D721Med (cell line): ENCODE data around the gene DTYMK.

Source experiments
- DNase-seq: peaks from one replicate; pipeline ENCODE4 v3.0.0; 2011; ENCODE audit warnings: low spot score; ENCODE audit not compliant: insufficient read length
- FAIRE-seq: peaks from 2 replicates; lab custom pipeline; 2011; peaks lifted over from hg19 to GRCh38; lab: Jason Lieb, UNC
- CTCF ChIP-seq: IDR thresholded peaks from 2 replicates; pipeline ENCODE4 v1.5.1; 2012; ENCODE audit warnings: mild to moderate bottlenecking, control low read depth; ENCODE audit not compliant: insufficient read depth; ENCODE audit errors: missing control alignments

The DTYMK gene

GRCh38 chr2:241678784-241679540 lies 7.7 kb downstream of the DTYMK start:
- FAIRE-seq (no peak), DNase-seq (no peak)
- no peak for TF ChIP-seq CTCF

- DNase-seq (no peak), FAIRE-seq (no peak)
- TF ChIP-seq CTCF, result no peak
Measured at GRCh38 chr2:241678307-241678706, 8.3 kb downstream of the DTYMK start.

GRCh38 chr2:241677392-241677791 lies 9.2 kb downstream of the DTYMK start:
- DNase-seq, result no peak
- no peak for FAIRE-seq
- TF ChIP-seq CTCF, result no peak

- DNase-seq (no peak), FAIRE-seq (no peak)
- no peak for TF ChIP-seq CTCF
Measured at GRCh38 chr2:241676665-241677064, 9.9 kb downstream of the DTYMK start.

- TF ChIP-seq CTCF, result no peak
- FAIRE-seq (no peak), DNase-seq (no peak)
Measured at GRCh38 chr2:241675885-241676284, 10.7 kb downstream of the DTYMK start.

GRCh38 chr2:241673797-241674725 lies 12.6 kb downstream of the DTYMK start:
- no peak for FAIRE-seq
- DNase-seq, result no peak
- no peak for TF ChIP-seq CTCF
